Measurements from ENCODE around the gene CLDN11.

CLDN11 gene

DNA sequence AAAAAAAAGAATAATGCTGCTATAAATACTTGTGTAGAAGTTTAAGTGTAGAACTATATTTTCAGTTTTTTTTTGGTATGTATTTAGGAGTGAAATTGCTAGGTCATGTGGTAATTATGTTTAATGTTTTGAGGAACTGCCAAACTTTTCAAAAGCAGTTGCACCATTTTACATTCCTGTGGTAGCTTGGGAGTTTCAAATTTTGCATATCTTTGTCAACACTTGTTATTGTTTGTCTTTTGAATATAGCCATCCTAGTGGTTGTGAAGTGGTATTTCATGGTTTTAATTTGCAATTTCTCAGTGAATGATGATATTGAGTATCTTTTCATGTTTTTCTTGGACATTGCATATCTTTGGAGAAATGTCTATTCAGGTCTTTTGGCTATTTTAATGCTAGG lies 30.7 kb upstream of the CLDN11 start:
- H2BK15ac ChIP-seq (replicated peaks; ENCODE audit: low read depth), result no peak overlapping the region
- H3K27me3 ChIP-seq (ENCODE audit: insufficient read depth, low read length, poor library complexity), result no peaks in the 10 kb centered on the region
- no peak overlapping the region for H3K18ac ChIP-seq (ENCODE audit: low read length)
- no peak overlapping the region for H4K5ac ChIP-seq (ENCODE audit: low read length)
- no peak overlapping the region for H3K4me3 ChIP-seq (ENCODE audit: low read length)
- peaks cover 1% of the 10 kb centered on the region for H3K36me3 ChIP-seq (ENCODE audit: control insufficient read depth, insufficient read depth, low read length)
- no peak overlapping the region for H4K8ac ChIP-seq (ENCODE audit: low read depth, low read length)
- H3K79me1 ChIP-seq (ENCODE audit: low read length), result no peaks in the 10 kb centered on the region
- H3K9ac ChIP-seq (ENCODE audit: low read length), result no peak overlapping the region
- no peak overlapping the region for H2AK5ac ChIP-seq (ENCODE audit: low read length)
- DNase-seq, result no peak
- H3K4ac ChIP-seq (ENCODE audit: low read depth, low read length), result no peak overlapping the region
- no peak overlapping the region for H3K56ac ChIP-seq (ENCODE audit: low read length)
- H2BK5ac ChIP-seq (ENCODE audit: low read length), result no peak overlapping the region
- H3K27ac ChIP-seq (ENCODE audit: low read depth, low read length), result no peak overlapping the region
- H3K23ac ChIP-seq (ENCODE audit: low read length), result no peak overlapping the region
- H3K4me2 ChIP-seq (ENCODE audit: low read length), result no peak overlapping the region
- no peak overlapping the region for H2BK120ac ChIP-seq (ENCODE audit: low read depth, low read length)
- no peaks in the 10 kb centered on the region for H3K4me1 ChIP-seq (ENCODE audit: control insufficient read depth, low read depth, low read length)
- peaks cover 15% of the 10 kb centered on the region for H3K79me2 ChIP-seq (ENCODE audit: control insufficient read depth, insufficient read depth, low read length)

DNA sequence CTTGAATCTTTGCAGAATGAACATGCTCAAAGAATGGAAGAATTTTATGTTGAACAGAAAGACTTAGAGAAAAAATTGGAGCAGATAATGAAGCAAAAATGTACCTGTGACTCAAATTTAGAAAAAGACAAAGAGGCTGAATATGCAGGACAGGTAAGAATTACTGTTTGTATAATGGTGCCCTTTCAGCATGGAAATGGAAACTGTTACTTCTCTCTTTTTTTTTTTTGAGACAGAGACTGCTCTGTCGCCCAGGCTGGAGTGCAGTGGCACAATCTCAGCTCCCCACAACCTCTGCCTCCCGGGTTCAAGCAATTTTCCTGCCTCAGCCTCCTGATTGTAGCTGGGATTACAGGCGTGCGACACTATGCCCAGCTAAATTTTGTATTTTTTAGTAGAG lies 27.6 kb upstream of the CLDN11 start:
- no CpG with 5 or more reads among the region's 4 CpGs for WGBS (ENCODE audit: extremely low coverage, insufficient coverage, low lambda C conversion rate)
- no peaks in the 10 kb centered on the region for H3K27me3 ChIP-seq (ENCODE audit: insufficient read depth, low read length, poor library complexity)
- DNase-seq, result no peak

DNA sequence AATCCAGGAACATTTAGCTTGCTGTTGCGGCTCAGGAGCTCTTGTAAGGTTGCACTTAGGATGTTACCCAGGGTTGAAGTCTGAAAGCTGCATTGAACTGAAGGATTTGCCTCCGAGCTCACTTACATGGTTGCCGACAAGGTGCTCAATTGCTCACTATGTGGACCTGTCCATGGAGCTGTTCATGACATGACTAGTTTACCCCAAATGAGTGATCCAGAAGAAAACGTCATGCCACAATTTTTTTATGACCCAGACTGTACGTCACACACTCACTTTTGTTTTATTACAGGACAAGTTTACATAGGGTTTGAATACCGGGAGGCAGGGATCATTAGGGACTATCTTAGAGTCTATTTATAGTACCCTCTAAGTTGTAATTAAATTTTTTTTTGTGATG lies 21.0 kb upstream of the CLDN11 start:
- H3K36me3 ChIP-seq (ENCODE audit: control insufficient read depth, insufficient read depth, low read length), result no peaks in the 10 kb centered on the region
- H3K9ac ChIP-seq (ENCODE audit: low read length), result no peak overlapping the region
- no peaks in the 10 kb centered on the region for H3K27me3 ChIP-seq (ENCODE audit: insufficient read depth, low read length, poor library complexity)
- no peaks in the 10 kb centered on the region for H3K79me2 ChIP-seq (ENCODE audit: control insufficient read depth, insufficient read depth, low read length)
- no peak overlapping the region for H2BK120ac ChIP-seq (ENCODE audit: low read depth, low read length)
- no peak overlapping the region for H3K56ac ChIP-seq (ENCODE audit: low read length)
- H4K5ac ChIP-seq (ENCODE audit: low read length), result no peak overlapping the region
- H3K27ac ChIP-seq (ENCODE audit: low read depth, low read length), result no peak overlapping the region
- no peak overlapping the region for H2AK5ac ChIP-seq (ENCODE audit: low read length)
- DNase-seq, result no peak
- H3K4me3 ChIP-seq (ENCODE audit: low read length), result no peak overlapping the region
- H3K79me1 ChIP-seq (ENCODE audit: low read length), result no peaks in the 10 kb centered on the region
- no peak overlapping the region for H2BK5ac ChIP-seq (ENCODE audit: low read length)
- no peak overlapping the region for H3K4ac ChIP-seq (ENCODE audit: low read depth, low read length)
- no peak overlapping the region for H3K23ac ChIP-seq (ENCODE audit: low read length)
- H2BK15ac ChIP-seq (replicated peaks; ENCODE audit: low read depth), result no peak overlapping the region
- H4K8ac ChIP-seq (ENCODE audit: low read depth, low read length), result no peak overlapping the region
- no peak overlapping the region for H3K18ac ChIP-seq (ENCODE audit: low read length)
- no peaks in the 10 kb centered on the region for H3K4me1 ChIP-seq (ENCODE audit: control insufficient read depth, low read depth, low read length)
- WGBS (ENCODE audit: extremely low coverage, insufficient coverage, low lambda C conversion rate), result no CpG with 5 or more reads among the region's 6 CpGs
- H3K4me2 ChIP-seq (ENCODE audit: low read length), result no peak overlapping the region

More for the DNA sequence above, 27.6 kb upstream of the CLDN11 start:
- Histone ChIP-seq H3K18ac (ENCODE audit: low read length) (no peak overlapping the region), H4K8ac (ENCODE audit: low read depth, low read length) (no peak overlapping the region), H3K4me3 (ENCODE audit: low read length) (no peak overlapping the region), H3K9ac (ENCODE audit: low read length) (no peak overlapping the region), H3K4me2 (ENCODE audit: low read length) (no peak overlapping the region), H3K27ac (ENCODE audit: low read depth, low read length) (no peak overlapping the region), H3K79me1 (ENCODE audit: low read length) (no peaks in the 10 kb centered on the region), H2BK15ac (replicated peaks; ENCODE audit: low read depth) (no peak overlapping the region), H3K79me2 (ENCODE audit: control insufficient read depth, insufficient read depth, low read length) (peaks cover 3% of the 10 kb centered on the region), H4K5ac (ENCODE audit: low read length) (no peak overlapping the region), H3K36me3 (ENCODE audit: control insufficient read depth, insufficient read depth, low read length) (peaks cover 1% of the 10 kb centered on the region), H3K23ac (ENCODE audit: low read length) (no peak overlapping the region), H2AK5ac (ENCODE audit: low read length) (no peak overlapping the region), H3K4ac (ENCODE audit: low read depth, low read length) (no peak overlapping the region), H3K56ac (ENCODE audit: low read length) (no peak overlapping the region), H3K4me1 (ENCODE audit: control insufficient read depth, low read depth, low read length) (no peaks in the 10 kb centered on the region), H2BK120ac (ENCODE audit: low read depth, low read length) (no peak overlapping the region), H2BK5ac (ENCODE audit: low read length) (no peak overlapping the region)

DNA sequence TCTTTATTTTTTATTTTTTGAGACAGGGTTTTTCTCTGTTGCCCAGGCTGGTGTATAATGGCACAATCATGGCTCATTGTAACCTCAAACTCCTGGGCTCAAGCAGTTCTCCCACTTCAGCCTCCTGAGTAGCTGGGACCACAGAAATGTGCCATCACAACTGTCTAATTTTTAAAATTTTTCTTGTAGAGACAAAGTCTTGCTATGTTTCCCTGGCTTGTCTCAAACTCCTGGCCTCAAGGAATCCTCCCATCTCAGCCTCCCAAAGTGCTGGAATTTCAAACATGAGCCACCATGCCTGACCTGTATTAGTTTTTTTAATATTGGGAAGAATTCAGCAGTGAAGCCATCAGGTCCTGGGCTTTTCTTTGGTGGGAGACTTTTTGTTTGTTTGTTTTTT lies 13.6 kb upstream of the CLDN11 start:
- Histone ChIP-seq H3K27me3 (ENCODE audit: insufficient read depth, low read length, poor library complexity) (no peaks in the 10 kb centered on the region), H3K9ac (ENCODE audit: low read length) (no peak overlapping the region), H3K23ac (ENCODE audit: low read length) (no peak overlapping the region), H2AK5ac (ENCODE audit: low read length) (no peak overlapping the region), H3K27ac (ENCODE audit: low read depth, low read length) (no peak overlapping the region), H3K4me3 (ENCODE audit: low read length) (no peak overlapping the region), H3K18ac (ENCODE audit: low read length) (no peak overlapping the region), H3K4me2 (ENCODE audit: low read length) (no peak overlapping the region), H2BK15ac (replicated peaks; ENCODE audit: low read depth) (no peak overlapping the region), H3K79me1 (ENCODE audit: low read length) (no peaks in the 10 kb centered on the region), H3K79me2 (ENCODE audit: control insufficient read depth, insufficient read depth, low read length) (no peaks in the 10 kb centered on the region), H3K4me1 (ENCODE audit: control insufficient read depth, low read depth, low read length) (no peaks in the 10 kb centered on the region), H3K4ac (ENCODE audit: low read depth, low read length) (no peak overlapping the region), H2BK5ac (ENCODE audit: low read length) (no peak overlapping the region), H2BK120ac (ENCODE audit: low read depth, low read length) (no peak overlapping the region), H3K56ac (ENCODE audit: low read length) (no peak overlapping the region), H4K8ac (ENCODE audit: low read depth, low read length) (no peak overlapping the region), H3K36me3 (ENCODE audit: control insufficient read depth, insufficient read depth, low read length) (no peaks in the 10 kb centered on the region), H4K5ac (ENCODE audit: low read length) (no peak overlapping the region)
- no peak for DNase-seq

DNA sequence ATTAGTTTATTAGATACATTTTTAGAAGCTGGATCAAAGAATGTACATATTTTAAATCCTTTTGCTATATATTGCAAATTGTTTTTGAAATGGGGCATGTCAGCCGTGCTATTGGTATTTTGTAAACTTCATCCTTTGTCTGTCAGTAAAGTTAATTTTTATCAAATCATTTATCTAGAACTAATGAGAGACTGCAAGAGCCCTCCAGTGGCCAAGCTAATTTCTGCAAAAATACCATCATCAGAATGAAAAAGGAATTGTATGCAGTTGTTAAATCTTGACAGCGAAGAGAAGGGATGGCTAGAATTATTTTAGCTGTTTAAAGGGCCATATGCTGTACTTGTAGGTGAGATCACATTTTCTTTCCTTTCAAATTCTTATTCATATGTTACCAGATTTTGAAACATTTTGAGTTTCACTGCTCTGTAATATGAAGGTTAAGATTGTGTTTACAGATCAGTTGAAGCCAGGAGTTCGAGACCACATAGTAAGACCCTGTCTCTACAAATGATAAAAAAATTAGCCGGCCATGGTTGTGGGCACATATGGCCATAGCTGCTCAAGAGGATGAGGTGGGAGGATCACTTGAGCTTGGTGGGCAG lies 8.1 kb upstream of the CLDN11 start:
- H3K4me1 ChIP-seq (ENCODE audit: control insufficient read depth, low read depth, low read length), result no peaks in the 10 kb centered on the region
- H4K8ac ChIP-seq (ENCODE audit: low read depth, low read length), result no peak overlapping the region
- H4K5ac ChIP-seq (ENCODE audit: low read length), result no peak overlapping the region
- H2BK120ac ChIP-seq (ENCODE audit: low read depth, low read length), result no peak overlapping the region
- peak; percentile 23 for DNase-seq
- H3K79me2 ChIP-seq (ENCODE audit: control insufficient read depth, insufficient read depth, low read length), result no peaks in the 10 kb centered on the region
- no CpG with 5 or more reads among the region's 4 CpGs for WGBS (ENCODE audit: extremely low coverage, insufficient coverage, low lambda C conversion rate)
- no peaks in the 10 kb centered on the region for H3K79me1 ChIP-seq (ENCODE audit: low read length)
- no peak overlapping the region for H2AK5ac ChIP-seq (ENCODE audit: low read length)
- no peak overlapping the region for H3K4me2 ChIP-seq (ENCODE audit: low read length)
- H3K56ac ChIP-seq (ENCODE audit: low read length), result no peak overlapping the region
- no peak overlapping the region for H3K18ac ChIP-seq (ENCODE audit: low read length)
- no peak overlapping the region for H3K4me3 ChIP-seq (ENCODE audit: low read length)
- no peak overlapping the region for H3K4ac ChIP-seq (ENCODE audit: low read depth, low read length)
- H3K36me3 ChIP-seq (ENCODE audit: control insufficient read depth, insufficient read depth, low read length), result no peaks in the 10 kb centered on the region
- no peak overlapping the region for H3K9ac ChIP-seq (ENCODE audit: low read length)
- no peak overlapping the region for H2BK5ac ChIP-seq (ENCODE audit: low read length)
- no peak overlapping the region for H3K27ac ChIP-seq (ENCODE audit: low read depth, low read length)
- H3K23ac ChIP-seq (ENCODE audit: low read length), result no peak overlapping the region
- no peaks in the 10 kb centered on the region for H3K27me3 ChIP-seq (ENCODE audit: insufficient read depth, low read length, poor library complexity)
- no peak overlapping the region for H2BK15ac ChIP-seq (replicated peaks; ENCODE audit: low read depth)

DNA sequence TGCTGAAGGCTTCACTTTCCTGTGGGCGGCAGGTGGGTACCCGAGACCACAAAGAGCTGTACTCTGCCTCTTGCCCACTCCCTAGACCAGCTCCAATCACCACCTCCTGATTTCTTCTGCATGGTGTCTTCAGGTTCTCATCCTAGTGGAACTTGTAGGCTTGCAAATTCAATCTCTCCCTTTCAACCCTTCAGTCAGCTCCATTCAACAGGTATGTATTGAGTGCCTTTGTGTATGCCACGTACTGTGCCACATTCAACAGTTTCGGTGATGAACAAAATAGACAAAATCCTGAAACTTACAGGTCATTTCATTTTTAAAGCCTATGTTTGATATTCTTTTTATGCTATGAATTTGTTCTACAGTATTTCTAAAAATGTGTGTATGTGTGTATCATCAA lies 5.4 kb upstream of the CLDN11 start:
- no peak for DNase-seq
- no CpG with 5 or more reads among the region's 4 CpGs for WGBS (ENCODE audit: extremely low coverage, insufficient coverage, low lambda C conversion rate)
- H2BK5ac ChIP-seq (ENCODE audit: low read length), result no peak overlapping the region
- no peaks in the 10 kb centered on the region for H3K27me3 ChIP-seq (ENCODE audit: insufficient read depth, low read length, poor library complexity)
- H3K4ac ChIP-seq (ENCODE audit: low read depth, low read length), result no peak overlapping the region
- H3K56ac ChIP-seq (ENCODE audit: low read length), result peak overlapping the region; percentile 54
- no peak overlapping the region for H2BK15ac ChIP-seq (replicated peaks; ENCODE audit: low read depth)
- no peaks in the 10 kb centered on the region for H3K36me3 ChIP-seq (ENCODE audit: control insufficient read depth, insufficient read depth, low read length)
- H3K79me2 ChIP-seq (ENCODE audit: control insufficient read depth, insufficient read depth, low read length), result no peaks in the 10 kb centered on the region
- no peak overlapping the region for H2BK120ac ChIP-seq (ENCODE audit: low read depth, low read length)
- no peak overlapping the region for H3K18ac ChIP-seq (ENCODE audit: low read length)
- peak overlapping the region; percentile 57 for H2AK5ac ChIP-seq (ENCODE audit: low read length)
- no peaks in the 10 kb centered on the region for H3K79me1 ChIP-seq (ENCODE audit: low read length)
- H4K8ac ChIP-seq (ENCODE audit: low read depth, low read length), result no peak overlapping the region
- H3K27ac ChIP-seq (ENCODE audit: low read depth, low read length), result no peak overlapping the region
- no peak overlapping the region for H3K9ac ChIP-seq (ENCODE audit: low read length)
- H3K4me2 ChIP-seq (ENCODE audit: low read length), result no peak overlapping the region
- peaks cover 9% of the 10 kb centered on the region for H3K4me1 ChIP-seq (ENCODE audit: control insufficient read depth, low read depth, low read length)
- no peak overlapping the region for H3K4me3 ChIP-seq (ENCODE audit: low read length)
- no peak overlapping the region for H3K23ac ChIP-seq (ENCODE audit: low read length)
- no peak overlapping the region for H4K5ac ChIP-seq (ENCODE audit: low read length)
